A673 (cell line): ENCODE measurements around the gene SNCAIP. TPM values are rescaled to one million over a fixed set of nuclear protein-coding genes. Genes with fewer than 3 reads are reported as not detected.
A peak's percentile ranks its signal among the peaks of the same experiment; 100 is the strongest.

Experiments
- BruUV-seq: library from RNA; stranded (reverse); fragments of 400-500 nt; replicated peaks from 2 replicates; lab custom pipeline; 2021; lab: Mats Ljungman, UMichigan
- CTCF ChIA-PET: fragments of 300-600 bp; sonication (Branson Sonifier 250); formaldehyde crosslinking; loops from one replicate; lab custom pipeline; 2022; ENCODE audit warnings: antibody characterized with exemption; lab: Charles Lee
- POLR2A ChIA-PET: fragments of 300-600 bp; sonication (Branson Sonifier 250); formaldehyde crosslinking; loops from one replicate; lab custom pipeline; 2022; ENCODE audit warnings: antibody characterized with exemption; ENCODE audit not compliant: low non-redundant PET; lab: Charles Lee
- DNase-seq: peaks from one replicate; pipeline ENCODE4 v3.0.0-alpha.2; 2015; ENCODE audit warnings: low spot score
- H3K27ac ChIP-seq: fragments of 200-600 bp; sonication (generic); 2 replicates; pipeline ENCODE4 v1.5.1; 2016; ENCODE audit warnings: mixed run types, low read depth, mild to moderate bottlenecking, mixed read lengths, antibody characterized with exemption, low read length; ENCODE audit not compliant: poor library complexity, severe bottlenecking
- H3K27me3 ChIP-seq: fragments of 200-600 bp; sonication (generic); replicated peaks from 2 replicates; pipeline ENCODE4 v1.6.1; 2017; ENCODE audit warnings: mixed run types, low read depth, mild to moderate bottlenecking, mixed read lengths, antibody characterized with exemption, low read length; ENCODE audit not compliant: insufficient read depth, poor library complexity
- H3K36me3 ChIP-seq: fragments of 200-600 bp; sonication (generic); 2 replicates; pipeline ENCODE4 v1.6.1; 2016; ENCODE audit warnings: mixed run types, mild to moderate bottlenecking, mixed read lengths, antibody characterized with exemption, low read length; ENCODE audit not compliant: insufficient read depth, poor library complexity, severe bottlenecking
- H3K4me1 ChIP-seq: fragments of 200-600 bp; sonication (generic); 2 replicates; pipeline ENCODE4 v1.6.1; 2017; ENCODE audit warnings: mixed run types, mild to moderate bottlenecking, mixed read lengths, antibody characterized with exemption, low read length; ENCODE audit not compliant: insufficient read depth, poor library complexity, severe bottlenecking
- H3K4me3 ChIP-seq: fragments of 200-600 bp; sonication (generic); 2 replicates; pipeline ENCODE4 v1.5.1; 2016; ENCODE audit warnings: low read depth, mixed run types, mild to moderate bottlenecking, mixed read lengths, low read length; ENCODE audit not compliant: poor library complexity, severe bottlenecking
- H3K9me3 ChIP-seq: fragments of 200-600 bp; sonication (generic); 2 replicates; pipeline ENCODE4 v1.6.1; 2016; ENCODE audit warnings: mixed run types, low read depth, mild to moderate bottlenecking, mixed read lengths, antibody characterized with exemption, low read length; ENCODE audit not compliant: poor library complexity, severe bottlenecking
- EZH2 ChIP-seq: fragments of 200-600 bp; sonication (generic); IDR thresholded peaks from 2 replicates; pipeline ENCODE4 v1.6.1; 2017; ENCODE audit warnings: borderline replicate concordance, low read depth, mild to moderate bottlenecking, mixed read lengths, antibody characterized with exemption, low read length; ENCODE audit not compliant: poor library complexity, severe bottlenecking
- intact Hi-C: fragments of 100-400 bp; cut with micrococcal nuclease; formaldehyde crosslinking; loops from one replicate; pipeline ENCODE4 v1.10.0; 2022; ENCODE audit not compliant: unreplicated experiment
- total RNA-seq: library from RNA; stranded (reverse); gene quantifications from 2 replicates; pipeline ENCODE4 v1.2.3, GENCODE V29; 2021
- TF ChIP-seq, protein P1 (sequence below): fragments of 300-800, 200-600 bp; sonication (generic); conservative IDR thresholded peaks from 2 replicates; pipeline ENCODE4 v1.5.1; 2017; ENCODE audit warnings: low read depth, mild to moderate bottlenecking, antibody characterized with exemption, low read length, moderate library complexity, mixed read lengths

SNCAIP gene
- total RNA-seq, 1 experiment from 2014 or later: not detected

DNA sequence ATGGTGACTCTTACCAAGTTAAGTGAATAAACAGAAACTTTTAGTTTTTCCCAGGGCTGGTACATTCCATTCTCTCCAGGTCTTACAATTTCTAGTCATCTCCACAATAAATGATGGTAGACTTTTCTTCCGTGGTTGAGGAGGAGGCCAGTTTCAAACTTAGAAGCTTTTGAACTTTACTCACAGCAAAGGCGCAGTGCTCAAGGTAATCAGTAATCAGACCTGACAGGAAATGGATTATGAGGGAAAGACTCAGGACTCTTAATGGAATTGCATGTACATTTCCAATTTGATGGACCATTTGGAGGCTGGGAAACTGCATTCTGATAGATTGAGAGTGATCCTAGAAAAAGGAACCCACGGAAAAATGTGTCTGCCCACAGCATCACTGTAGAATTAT, 93.7 kb downstream of the SNCAIP start:
- Histone ChIP-seq H3K9me3 (no peaks in the 10 kb centered on the region), H3K4me1 (peaks cover 9% of the 10 kb centered on the region), H3K4me3 (no peak overlapping the region), H3K36me3 (no peaks in the 10 kb centered on the region), H3K27me3 (no peaks in the 10 kb centered on the region), H3K27ac (no peak overlapping the region)
- POLR2A ChIA-PET: no interaction called here
- no TSS peak for BruUV-seq
- CTCF ChIA-PET: no interaction called here
- no peak for DNase-seq
- TF ChIP-seq, protein P1, sequence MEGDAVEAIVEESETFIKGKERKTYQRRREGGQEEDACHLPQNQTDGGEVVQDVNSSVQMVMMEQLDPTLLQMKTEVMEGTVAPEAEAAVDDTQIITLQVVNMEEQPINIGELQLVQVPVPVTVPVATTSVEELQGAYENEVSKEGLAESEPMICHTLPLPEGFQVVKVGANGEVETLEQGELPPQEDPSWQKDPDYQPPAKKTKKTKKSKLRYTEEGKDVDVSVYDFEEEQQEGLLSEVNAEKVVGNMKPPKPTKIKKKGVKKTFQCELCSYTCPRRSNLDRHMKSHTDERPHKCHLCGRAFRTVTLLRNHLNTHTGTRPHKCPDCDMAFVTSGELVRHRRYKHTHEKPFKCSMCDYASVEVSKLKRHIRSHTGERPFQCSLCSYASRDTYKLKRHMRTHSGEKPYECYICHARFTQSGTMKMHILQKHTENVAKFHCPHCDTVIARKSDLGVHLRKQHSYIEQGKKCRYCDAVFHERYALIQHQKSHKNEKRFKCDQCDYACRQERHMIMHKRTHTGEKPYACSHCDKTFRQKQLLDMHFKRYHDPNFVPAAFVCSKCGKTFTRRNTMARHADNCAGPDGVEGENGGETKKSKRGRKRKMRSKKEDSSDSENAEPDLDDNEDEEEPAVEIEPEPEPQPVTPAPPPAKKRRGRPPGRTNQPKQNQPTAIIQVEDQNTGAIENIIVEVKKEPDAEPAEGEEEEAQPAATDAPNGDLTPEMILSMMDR: no peak
- no peak for TF ChIP-seq EZH2
- intact Hi-C loops: loop anchor here (10.0 kb wide), 1 partner anchor 441 kb away; the partner anchor contains the start of gene SRFBP1

DNA sequence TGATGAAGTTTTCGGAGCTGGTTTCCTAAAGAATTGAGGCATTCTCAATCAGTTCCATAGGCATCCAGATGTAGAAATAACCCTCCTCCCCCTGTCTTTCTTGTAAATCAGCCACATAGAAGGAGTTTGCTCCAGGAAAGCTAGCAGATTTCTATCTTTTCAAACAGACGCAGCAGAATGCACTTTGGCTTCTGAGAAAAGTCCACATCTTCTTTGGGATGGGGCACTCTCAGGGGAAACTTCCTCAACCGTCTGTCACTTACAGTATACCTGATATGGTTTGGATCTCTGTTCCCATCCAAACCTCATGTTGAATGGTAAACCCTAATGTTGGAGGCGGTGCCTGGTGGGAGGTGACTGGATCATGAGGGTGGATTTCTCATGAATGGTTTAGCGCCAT, 94.1 kb downstream of the SNCAIP start:
- Histone ChIP-seq H3K9me3 (no peaks in the 10 kb centered on the region), H3K27ac (no peak overlapping the region), H3K27me3 (no peaks in the 10 kb centered on the region), H3K4me1 (peaks cover 9% of the 10 kb centered on the region), H3K36me3 (no peaks in the 10 kb centered on the region), H3K4me3 (no peak overlapping the region)
- POLR2A ChIA-PET: no interaction called here
- intact Hi-C loops: loop anchor here (10.0 kb wide), 1 partner anchor 441 kb away; the partner anchor contains the start of gene SRFBP1
- no peak for TF ChIP-seq EZH2
- TF ChIP-seq, protein P1: no peak
- no peak for DNase-seq
- CTCF ChIA-PET: no interaction called here
- no TSS peak for BruUV-seq

DNA sequence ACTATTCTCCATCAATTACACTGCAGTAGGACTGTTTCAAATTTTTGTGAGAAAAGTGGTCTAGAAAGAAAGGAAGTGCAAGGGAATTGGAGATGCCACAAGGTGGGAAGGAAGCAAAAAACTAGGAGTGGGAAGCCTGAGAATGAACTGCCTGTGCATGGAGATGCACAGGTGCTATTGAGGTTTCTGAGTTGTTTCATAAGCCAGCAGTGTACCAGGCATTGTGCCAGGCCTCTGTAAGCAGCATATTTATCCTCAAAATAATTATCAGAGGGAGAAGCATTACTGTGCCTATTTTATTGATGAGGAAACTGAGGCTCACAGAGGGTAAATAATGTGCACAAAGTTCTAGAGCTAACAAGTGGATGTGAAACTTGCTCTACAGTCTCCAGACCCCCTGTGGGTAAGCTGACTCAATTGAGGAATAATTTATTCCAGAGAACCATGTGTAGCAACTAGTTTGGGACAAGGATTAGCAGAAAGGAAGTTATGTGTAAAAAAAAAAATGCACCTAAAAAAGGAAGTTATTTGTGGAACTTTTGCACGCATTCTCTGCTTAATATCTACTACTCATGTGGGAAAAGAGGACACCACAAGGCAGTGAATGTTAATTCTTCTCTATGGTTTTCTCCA, 96.7 kb downstream of the SNCAIP start:
- Histone ChIP-seq H3K4me1 (peaks cover 9% of the 10 kb centered on the region), H3K9me3 (no peaks in the 10 kb centered on the region), H3K4me3 (no peak overlapping the region), H3K27me3 (no peaks in the 10 kb centered on the region), H3K36me3 (no peaks in the 10 kb centered on the region), H3K27ac (no peak overlapping the region)
- intact Hi-C loops: loop anchor here (10.0 kb wide), 1 partner anchor 444 kb away; the partner anchor contains the start of gene SRFBP1
- DNase-seq: peak; percentile 80
- no TSS peak for BruUV-seq
- ChIA-PET POLR2A (no interaction called here), CTCF (no interaction called here)
- TF ChIP-seq, protein P1: no peak
- TF ChIP-seq EZH2: no peak
